Measurements from ENCODE around the gene FLVCR2. TPM values are rescaled to one million over a fixed set of nuclear protein-coding genes. Genes with fewer than 3 reads are reported as not detected.
"Not testable (repeated sequence)": the region's sequence is repeated elsewhere in the genome, so short reads cannot be mapped to it uniquely, and the experiment has no call there.

FLVCR2 gene
- total and polyA plus RNA-seq, 2 donors (not counting 1 experiment from before 2014, with no cell fraction given), result 0.31 to 1.6 TPM

- CTCF ChIA-PET, result no interaction called here
These were observed 111.6 kb downstream of the FLVCR2 start for GRCh38 chr14:75690010-75690409.

GRCh38 chr14:75695025-75695424 lies 116.6 kb downstream of the FLVCR2 start:
- DNase-seq; ATAC-seq (ENCODE audit: low read depth): not testable (repeated sequence)
- H3K36me3 ChIP-seq (replicated peaks in 1 of 2; ENCODE audit: control extremely low read depth in 1 of 2, control insufficient read depth in 1 of 2, extremely low read depth in 1 of 2, insufficient read depth in 2 of 2, low read length in 1 of 2), result peaks cover 9 to 27% of the 10 kb centered on the region in 2 experiments

More at GRCh38 chr14:75690010-75690409, 111.6 kb downstream of the FLVCR2 start:
- Histone ChIP-seq H3K36me3 (replicated peaks in 1 of 2; ENCODE audit: control extremely low read depth in 1 of 2, control insufficient read depth in 1 of 2, extremely low read depth in 1 of 2, insufficient read depth in 2 of 2, low read length in 1 of 2) (peaks cover 11 to 23% of the 10 kb centered on the region in 2 experiments), H3K9ac (ENCODE audit: low read length) (no peak overlapping the region), H4K20me1 (ENCODE audit: control insufficient read depth, insufficient read depth, low read length, poor library complexity, severe bottlenecking) (no peaks in the 10 kb centered on the region), H3K27ac (ENCODE audit: low read length in 2 of 2) (no peak overlapping the region), H3K4me1 (ENCODE audit: control insufficient read depth in 2 of 2, insufficient read depth in 2 of 2, low read length in 2 of 2) (no peaks in the 10 kb centered on the region), H2AFZ (ENCODE audit: insufficient read depth, low read depth, low read length, poor library complexity, severe bottlenecking) (no peak overlapping the region), H3K4me2 (replicated peaks; ENCODE audit: low read depth, low read length, poor library complexity, severe bottlenecking) (no peak overlapping the region), H3K9me3 (ENCODE audit: control extremely low read depth in 1 of 3, control insufficient read depth in 2 of 3, insufficient read depth in 1 of 3, low read length in 2 of 3) (peaks cover 0 to 5% (median 0%) of the 10 kb centered on the region in 3 donors), H3K4me3 (ENCODE audit: control extremely low read depth in 1 of 5, extremely low read depth in 1 of 5, insufficient read depth in 1 of 5, low read depth in 2 of 5, low read length in 4 of 5) (no peak overlapping the region), H3K79me2 (ENCODE audit: control insufficient read depth, insufficient read depth, low read length) (no peaks in the 10 kb centered on the region), H3K27me3 (replicated peaks in 1 of 4; ENCODE audit: control extremely low read depth in 1 of 4, control insufficient read depth in 3 of 4, insufficient read depth in 4 of 4, low read length in 3 of 4) (no peaks in the 10 kb centered on the region)
- no peaks in the 10 kb centered on the region for H3K27me3 Mint-ChIP-seq
- no CpG with 5 or more reads among the region's 7 CpGs for WGBS (ENCODE audit: insufficient coverage)
- POLR2A ChIA-PET, result no interaction called here
- H3K9me3 Mint-ChIP-seq (ENCODE audit: insufficient read depth), result no peaks in the 10 kb centered on the region
- no peak overlapping the region for H3K4me3 Mint-ChIP-seq
- TF ChIP-seq, protein P1, sequence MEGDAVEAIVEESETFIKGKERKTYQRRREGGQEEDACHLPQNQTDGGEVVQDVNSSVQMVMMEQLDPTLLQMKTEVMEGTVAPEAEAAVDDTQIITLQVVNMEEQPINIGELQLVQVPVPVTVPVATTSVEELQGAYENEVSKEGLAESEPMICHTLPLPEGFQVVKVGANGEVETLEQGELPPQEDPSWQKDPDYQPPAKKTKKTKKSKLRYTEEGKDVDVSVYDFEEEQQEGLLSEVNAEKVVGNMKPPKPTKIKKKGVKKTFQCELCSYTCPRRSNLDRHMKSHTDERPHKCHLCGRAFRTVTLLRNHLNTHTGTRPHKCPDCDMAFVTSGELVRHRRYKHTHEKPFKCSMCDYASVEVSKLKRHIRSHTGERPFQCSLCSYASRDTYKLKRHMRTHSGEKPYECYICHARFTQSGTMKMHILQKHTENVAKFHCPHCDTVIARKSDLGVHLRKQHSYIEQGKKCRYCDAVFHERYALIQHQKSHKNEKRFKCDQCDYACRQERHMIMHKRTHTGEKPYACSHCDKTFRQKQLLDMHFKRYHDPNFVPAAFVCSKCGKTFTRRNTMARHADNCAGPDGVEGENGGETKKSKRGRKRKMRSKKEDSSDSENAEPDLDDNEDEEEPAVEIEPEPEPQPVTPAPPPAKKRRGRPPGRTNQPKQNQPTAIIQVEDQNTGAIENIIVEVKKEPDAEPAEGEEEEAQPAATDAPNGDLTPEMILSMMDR (IDR thresholded peaks at IDR 0.05), result no peak
- no peak for TF ChIP-seq EZH2 (IDR thresholded peaks at IDR 0.05; ENCODE audit: borderline replicate concordance, insufficient read depth, low read depth, low read length, poor library complexity, severe bottlenecking)
- DNase-seq, result no peak
- ATAC-seq (ENCODE audit: low read depth), result no peak
- intact Hi-C loops (cut with micrococcal nuclease), result no loop called here
- H3K4me1 Mint-ChIP-seq, result no peaks in the 10 kb centered on the region
- H3K27ac Mint-ChIP-seq, result no peak overlapping the region

More at GRCh38 chr14:75695025-75695424, 116.6 kb downstream of the FLVCR2 start:
- WGBS (ENCODE audit: insufficient coverage), result 98% methylated on average over 5 of the region's 6 CpGs
- H3K4me2 ChIP-seq (replicated peaks; ENCODE audit: low read depth, low read length, poor library complexity, severe bottlenecking); POLR2A ChIA-PET; H3K4me3 Mint-ChIP-seq; H3K27ac Mint-ChIP-seq; intact Hi-C loops (cut with micrococcal nuclease); H4K20me1 ChIP-seq (ENCODE audit: control insufficient read depth, insufficient read depth, low read length, poor library complexity, severe bottlenecking); H3K79me2 ChIP-seq (ENCODE audit: control insufficient read depth, insufficient read depth, low read length); H3K9ac ChIP-seq (ENCODE audit: low read length); H3K27me3 Mint-ChIP-seq; H3K4me3 ChIP-seq (ENCODE audit: control extremely low read depth in 1 of 5, extremely low read depth in 1 of 5, insufficient read depth in 1 of 5, low read depth in 2 of 5, low read length in 4 of 5); H3K9me3 Mint-ChIP-seq (ENCODE audit: insufficient read depth); H2AFZ ChIP-seq (ENCODE audit: insufficient read depth, low read depth, low read length, poor library complexity, severe bottlenecking); H3K4me1 ChIP-seq (ENCODE audit: control insufficient read depth in 2 of 2, insufficient read depth in 2 of 2, low read length in 2 of 2); H3K27ac ChIP-seq (ENCODE audit: low read length in 2 of 2); H3K4me1 Mint-ChIP-seq; H3K9me3 ChIP-seq (ENCODE audit: control extremely low read depth in 1 of 3, control insufficient read depth in 2 of 3, insufficient read depth in 1 of 3, low read length in 2 of 3); CTCF ChIA-PET; H3K27me3 ChIP-seq (replicated peaks in 1 of 4; ENCODE audit: control extremely low read depth in 1 of 4, control insufficient read depth in 3 of 4, insufficient read depth in 4 of 4, low read length in 3 of 4): not testable (repeated sequence)
